GM12865 (cell line): ENCODE data around the gene ARHGEF40.

Experiments
- DNase-seq: peaks from one replicate; pipeline ENCODE4 v3.0.0; 2010; ENCODE audit warnings: low read depth
- H3K4me3 ChIP-seq: 2 replicates; pipeline ENCODE4 v1.5.1; 2011; ENCODE audit warnings: mild to moderate bottlenecking, low read depth, low read length, control low read depth
- TF ChIP-seq, protein P1 (sequence below): IDR thresholded peaks from 2 replicates; pipeline ENCODE4 v1.5.1; 2011; ENCODE audit warnings: low read length, control low read depth, low read depth, inconsistent platforms; ENCODE audit not compliant: insufficient read depth; ENCODE audit errors: missing control alignments

Gene ARHGEF40

DNA sequence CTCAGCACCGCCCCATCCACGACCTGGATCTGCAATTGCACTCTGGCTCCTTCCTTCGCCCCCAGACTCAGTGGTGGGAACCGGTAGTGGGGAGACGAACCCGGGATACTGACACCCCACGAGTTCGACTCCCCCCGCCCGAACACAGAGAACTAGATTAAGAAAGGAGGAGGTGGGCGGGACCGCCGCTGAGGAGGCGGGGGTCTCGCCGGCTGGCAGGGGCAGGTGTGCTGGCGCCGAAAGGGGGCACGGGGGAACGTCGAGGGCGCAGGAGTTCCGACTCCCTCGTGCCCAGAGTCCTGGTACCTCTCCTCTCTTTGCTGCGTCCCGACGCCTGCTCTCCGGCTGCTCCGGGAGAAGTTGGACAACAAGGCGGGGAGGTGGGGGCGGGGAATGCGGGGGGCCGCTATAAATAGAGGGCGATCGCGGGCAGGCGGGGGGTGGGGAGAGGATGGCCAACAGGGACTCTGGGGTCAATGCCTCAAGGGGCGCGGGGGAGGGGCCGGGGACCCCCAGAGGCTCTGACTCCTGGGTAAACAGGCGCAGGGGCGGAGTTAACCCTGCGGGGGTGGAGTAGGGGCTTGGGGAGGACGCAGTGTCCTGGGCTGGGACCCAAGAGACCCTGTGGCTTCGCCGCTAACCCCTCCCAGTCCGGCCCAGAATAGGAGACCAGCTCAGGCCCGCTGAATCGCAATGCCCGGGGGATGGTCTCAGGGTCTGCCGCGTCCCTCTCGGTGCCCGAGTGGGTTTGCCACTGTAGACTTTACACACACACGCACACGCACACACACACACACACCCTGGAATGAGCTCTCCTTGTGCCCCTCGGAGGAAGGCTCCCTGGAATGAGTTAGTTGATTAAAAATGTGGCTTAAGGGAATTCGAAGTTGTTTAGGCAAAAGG is 44.5 kb upstream of the ARHGEF40 start:
- TF ChIP-seq, protein P1, sequence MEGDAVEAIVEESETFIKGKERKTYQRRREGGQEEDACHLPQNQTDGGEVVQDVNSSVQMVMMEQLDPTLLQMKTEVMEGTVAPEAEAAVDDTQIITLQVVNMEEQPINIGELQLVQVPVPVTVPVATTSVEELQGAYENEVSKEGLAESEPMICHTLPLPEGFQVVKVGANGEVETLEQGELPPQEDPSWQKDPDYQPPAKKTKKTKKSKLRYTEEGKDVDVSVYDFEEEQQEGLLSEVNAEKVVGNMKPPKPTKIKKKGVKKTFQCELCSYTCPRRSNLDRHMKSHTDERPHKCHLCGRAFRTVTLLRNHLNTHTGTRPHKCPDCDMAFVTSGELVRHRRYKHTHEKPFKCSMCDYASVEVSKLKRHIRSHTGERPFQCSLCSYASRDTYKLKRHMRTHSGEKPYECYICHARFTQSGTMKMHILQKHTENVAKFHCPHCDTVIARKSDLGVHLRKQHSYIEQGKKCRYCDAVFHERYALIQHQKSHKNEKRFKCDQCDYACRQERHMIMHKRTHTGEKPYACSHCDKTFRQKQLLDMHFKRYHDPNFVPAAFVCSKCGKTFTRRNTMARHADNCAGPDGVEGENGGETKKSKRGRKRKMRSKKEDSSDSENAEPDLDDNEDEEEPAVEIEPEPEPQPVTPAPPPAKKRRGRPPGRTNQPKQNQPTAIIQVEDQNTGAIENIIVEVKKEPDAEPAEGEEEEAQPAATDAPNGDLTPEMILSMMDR = no peak
- H3K4me3 ChIP-seq = no peak overlapping the region
- no peak for DNase-seq

DNA sequence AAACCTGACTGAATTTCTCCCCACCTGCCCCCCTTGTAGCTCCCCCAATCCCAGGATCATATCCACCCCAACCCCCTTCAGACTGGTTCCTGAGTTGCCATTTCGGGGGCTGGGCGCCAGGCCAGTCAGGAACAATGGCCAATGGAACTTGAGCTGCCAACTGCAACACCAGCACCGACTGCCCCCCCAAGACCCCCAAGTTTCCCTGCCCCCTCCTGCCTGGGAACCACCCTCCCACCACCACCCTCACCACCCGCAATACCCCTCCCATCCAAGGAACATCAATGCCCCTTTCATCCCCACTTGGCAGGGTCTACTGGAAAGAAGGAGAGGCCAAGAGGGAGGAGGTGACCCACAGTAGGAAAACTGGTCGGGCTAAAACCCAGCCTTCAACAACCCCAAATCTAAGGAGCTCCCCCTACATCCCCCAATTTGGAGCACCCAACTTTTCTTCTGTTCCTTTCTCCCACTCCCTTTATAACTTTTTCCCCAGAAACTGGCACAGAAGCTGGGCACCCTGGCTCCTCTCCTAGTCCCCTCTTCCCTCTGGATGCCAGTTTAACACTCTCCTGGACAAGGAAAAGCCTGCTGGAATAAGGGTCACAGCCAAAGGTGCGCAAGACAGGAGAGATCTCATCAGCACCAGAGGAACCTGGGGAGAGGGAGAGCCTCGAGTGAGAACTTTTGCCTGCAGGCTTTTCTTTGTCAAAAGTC is 43.7 kb upstream of the ARHGEF40 start:
- no peak for DNase-seq
- no peak overlapping the region for H3K4me3 ChIP-seq
- TF ChIP-seq, protein P1 = no peak

GRCh38 chr14:21026988-21027315 is 43.2 kb upstream of the ARHGEF40 start:
- TF ChIP-seq, protein P1 = no peak
- no peak for DNase-seq
- no peak overlapping the region for H3K4me3 ChIP-seq

GRCh38 chr14:21029917-21030316 is 40.2 kb upstream of the ARHGEF40 start, which contains the start of gene TPPP2:
Gene TPPP2, plus strand, starts transcription at chr14:21030217. Its CDS starts 365 bp downstream, at chr14:21030582.
- DNase-seq = no peak
- H3K4me3 ChIP-seq = no peak within 1 kb of the TSS
- TF ChIP-seq, protein P1 = no peak

- DNase-seq = no peak
- TF ChIP-seq, protein P1 = no peak
- H3K4me3 ChIP-seq = no peak overlapping the region
Observed at GRCh38 chr14:21030531-21030930, 39.6 kb upstream of the ARHGEF40 start.

DNA sequence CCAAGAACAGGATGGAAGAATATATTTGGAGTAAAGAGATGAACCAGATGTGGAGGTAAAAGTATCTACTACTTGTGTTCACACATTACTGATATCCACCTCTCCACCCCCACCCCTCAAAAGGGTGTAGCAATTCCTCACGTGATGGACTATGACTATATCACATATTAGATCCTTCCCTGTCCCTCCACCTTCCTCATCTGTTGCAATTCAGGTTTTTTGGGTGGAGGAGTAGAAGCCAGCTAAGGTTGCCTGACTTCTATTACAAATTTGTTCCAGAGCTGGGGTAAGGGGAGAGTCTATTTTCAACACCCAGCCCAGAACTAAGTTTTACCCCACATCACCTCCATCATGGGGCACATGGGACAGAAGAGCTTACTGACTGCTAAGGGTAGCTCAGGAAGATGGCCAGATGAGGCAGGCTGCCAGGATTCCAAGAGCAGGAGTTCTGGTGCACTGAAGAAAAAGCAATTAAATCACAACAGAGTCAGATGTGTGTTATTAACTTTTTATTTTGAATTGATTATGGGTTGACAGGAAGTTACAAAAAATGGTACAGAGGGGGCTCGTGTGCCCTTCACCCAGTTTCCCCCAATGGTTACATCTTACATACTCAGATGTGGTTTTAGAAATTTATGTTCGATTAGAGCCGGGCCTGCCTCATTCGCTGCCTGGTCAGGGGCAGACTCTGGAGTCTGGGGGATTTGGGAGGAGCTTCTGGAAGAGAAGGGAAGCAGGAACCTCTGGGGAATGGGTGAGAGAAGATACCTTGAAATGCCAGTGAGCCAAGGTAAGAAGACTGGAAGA is 37.6 kb upstream of the ARHGEF40 start:
- TF ChIP-seq, protein P1 = no peak
- no peak for DNase-seq
- no peak overlapping the region for H3K4me3 ChIP-seq
